GM12878 (cell line): ENCODE results near the gene MYO1E. TPM values are rescaled to one million over a fixed set of nuclear protein-coding genes. Genes with fewer than 3 reads are reported as not detected.

Experiments used
- CBX5 ChIP-seq: sonication (generic); IDR thresholded peaks from 2 replicates; pipeline ENCODE4 v1.6.1; 2016; ENCODE audit warnings: low read depth, moderate library complexity, mild to moderate bottlenecking, inconsistent platforms
- HDGF ChIP-seq: fragments of 450-650 bp; IDR thresholded peaks from 2 replicates; pipeline ENCODE4 v1.6.1; 2016; ENCODE audit warnings: antibody characterized with exemption
- KDM1A ChIP-seq: fragments of 200-600 bp; sonication (generic); IDR thresholded peaks from 2 replicates; pipeline ENCODE4 v1.6.1; 2016; ENCODE audit warnings: borderline replicate concordance
- MXI1 ChIP-seq: fragments of 150-350 bp; IDR thresholded peaks from 2 replicates; pipeline ENCODE4 v1.6.1; 2011; ENCODE audit warnings: low read depth, mild to moderate bottlenecking, inconsistent platforms, low read length, improper control_type of control experiment
- NR2C1 ChIP-seq: fragments of 450-650 bp; IDR thresholded peaks from 2 replicates; pipeline ENCODE4 v1.6.1; 2017; ENCODE audit warnings: antibody characterized with exemption, mild to moderate bottlenecking, moderate library complexity
- POLR2AphosphoS2 ChIP-seq: IDR thresholded peaks from 2 replicates; pipeline ENCODE4 v1.6.1; 2011; ENCODE audit warnings: low read depth, mild to moderate bottlenecking, low read length, improper control_type of control experiment, moderate library complexity
- ZBED1 ChIP-seq: IDR thresholded peaks from 2 replicates; pipeline ENCODE4 v1.6.1; 2016; ENCODE audit warnings: borderline replicate concordance
- polyA plus RNA-seq, 11 experiments: library from polyadenylated mRNA; depleted of rRNA in 4 of 11; unstranded in 6 of 11; stranded (reverse) in 5 of 11; fragments of >200 nt; fragmentation: Nextera tagmentation in 4 of 11; fragmentation: Illumina TruSeq in 1 of 11; extraction: Ambion mirVana in 4 of 11; extraction: Trizol in 1 of 11; gene quantifications; 1 replicate in 1 of 11; 2 replicates in 10 of 11; pipeline versions ENCODE4 v1.2.1 to v1.2.3, GENCODE V29; 2011 to 2016; ENCODE audit warnings: inconsistent platforms in 2 of 11, missing spikeins in 2 of 11, low read depth in 1 of 11
- total RNA-seq, 4 experiments: library from RNA; depleted of rRNA in 3 of 4; stranded (reverse); fragments of >200 nt in 3 of 4; fragmentation: Illumina TruSeq in 1 of 4; extraction: Trizol in 1 of 4; gene quantifications; 2 replicates each; pipeline versions ENCODE4 v1.2.1 to v1.2.3, GENCODE V29; 2013 to 2021
- TF ChIP-seq, protein P1 (sequence below): fragments of 450-650 bp; formaldehyde crosslinking; IDR thresholded peaks from 2 replicates; pipeline ENCODE4 v1.4.0; 2020; ENCODE audit warnings: mild to moderate bottlenecking, moderate library complexity
- TF ChIP-seq, protein P2 (sequence below): fragments of 450-650 bp; IDR thresholded peaks from 2 replicates; pipeline ENCODE4 v1.6.1; 2016; ENCODE audit warnings: mild to moderate bottlenecking, moderate library complexity, borderline replicate concordance
- TF ChIP-seq, protein P3 (sequence below): IDR thresholded peaks from 2 replicates; pipeline ENCODE4 v1.6.1; 2011; ENCODE audit warnings: low read depth, low read length, improper control_type of control experiment, borderline replicate concordance
- TF ChIP-seq, protein P4 (sequence below): fragments of 450-650 bp; IDR thresholded peaks from 2 replicates; pipeline ENCODE4 v1.6.1; 2017; ENCODE audit warnings: mild to moderate bottlenecking

The MYO1E gene
- total and polyA plus RNA-seq, 10 of the 15 experiments (the other 5 are each of a cell fraction or from before 2014, with no cell fraction given) = 10.3 to 266 (median 64.9) TPM

DNA sequence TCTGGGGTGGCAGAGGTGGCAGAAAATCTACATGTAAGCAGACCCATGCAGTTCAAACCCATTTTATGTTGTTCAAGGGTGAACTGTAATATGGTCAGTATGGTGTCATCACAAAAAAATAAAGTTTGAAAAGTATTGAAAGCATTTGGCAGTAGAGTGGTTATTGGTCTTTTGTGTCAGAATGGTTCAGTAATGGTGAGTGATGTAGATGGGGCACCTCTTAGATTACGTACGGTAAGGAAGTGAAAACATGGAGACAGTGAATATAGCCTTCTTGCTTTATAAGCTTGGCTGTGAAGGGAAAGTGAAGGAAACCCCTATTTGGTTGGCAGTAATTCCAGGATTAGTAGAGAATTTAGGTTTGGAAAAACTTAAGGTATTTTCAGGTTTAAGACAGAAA, 284.9 kb downstream of the MYO1E start (continued):
- TF ChIP-seq, protein P1, sequence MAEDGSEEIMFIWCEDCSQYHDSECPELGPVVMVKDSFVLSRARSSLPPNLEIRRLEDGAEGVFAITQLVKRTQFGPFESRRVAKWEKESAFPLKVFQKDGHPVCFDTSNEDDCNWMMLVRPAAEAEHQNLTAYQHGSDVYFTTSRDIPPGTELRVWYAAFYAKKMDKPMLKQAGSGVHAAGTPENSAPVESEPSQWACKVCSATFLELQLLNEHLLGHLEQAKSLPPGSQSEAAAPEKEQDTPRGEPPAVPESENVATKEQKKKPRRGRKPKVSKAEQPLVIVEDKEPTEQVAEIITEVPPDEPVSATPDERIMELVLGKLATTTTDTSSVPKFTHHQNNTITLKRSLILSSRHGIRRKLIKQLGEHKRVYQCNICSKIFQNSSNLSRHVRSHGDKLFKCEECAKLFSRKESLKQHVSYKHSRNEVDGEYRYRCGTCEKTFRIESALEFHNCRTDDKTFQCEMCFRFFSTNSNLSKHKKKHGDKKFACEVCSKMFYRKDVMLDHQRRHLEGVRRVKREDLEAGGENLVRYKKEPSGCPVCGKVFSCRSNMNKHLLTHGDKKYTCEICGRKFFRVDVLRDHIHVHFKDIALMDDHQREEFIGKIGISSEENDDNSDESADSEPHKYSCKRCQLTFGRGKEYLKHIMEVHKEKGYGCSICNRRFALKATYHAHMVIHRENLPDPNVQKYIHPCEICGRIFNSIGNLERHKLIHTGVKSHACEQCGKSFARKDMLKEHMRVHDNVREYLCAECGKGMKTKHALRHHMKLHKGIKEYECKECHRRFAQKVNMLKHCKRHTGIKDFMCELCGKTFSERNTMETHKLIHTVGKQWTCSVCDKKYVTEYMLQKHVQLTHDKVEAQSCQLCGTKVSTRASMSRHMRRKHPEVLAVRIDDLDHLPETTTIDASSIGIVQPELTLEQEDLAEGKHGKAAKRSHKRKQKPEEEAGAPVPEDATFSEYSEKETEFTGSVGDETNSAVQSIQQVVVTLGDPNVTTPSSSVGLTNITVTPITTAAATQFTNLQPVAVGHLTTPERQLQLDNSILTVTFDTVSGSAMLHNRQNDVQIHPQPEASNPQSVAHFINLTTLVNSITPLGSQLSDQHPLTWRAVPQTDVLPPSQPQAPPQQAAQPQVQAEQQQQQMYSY = no peak
- TF ChIP-seq HDGF = no peak
- no peak for TF ChIP-seq KDM1A
- TF ChIP-seq, protein P2, sequence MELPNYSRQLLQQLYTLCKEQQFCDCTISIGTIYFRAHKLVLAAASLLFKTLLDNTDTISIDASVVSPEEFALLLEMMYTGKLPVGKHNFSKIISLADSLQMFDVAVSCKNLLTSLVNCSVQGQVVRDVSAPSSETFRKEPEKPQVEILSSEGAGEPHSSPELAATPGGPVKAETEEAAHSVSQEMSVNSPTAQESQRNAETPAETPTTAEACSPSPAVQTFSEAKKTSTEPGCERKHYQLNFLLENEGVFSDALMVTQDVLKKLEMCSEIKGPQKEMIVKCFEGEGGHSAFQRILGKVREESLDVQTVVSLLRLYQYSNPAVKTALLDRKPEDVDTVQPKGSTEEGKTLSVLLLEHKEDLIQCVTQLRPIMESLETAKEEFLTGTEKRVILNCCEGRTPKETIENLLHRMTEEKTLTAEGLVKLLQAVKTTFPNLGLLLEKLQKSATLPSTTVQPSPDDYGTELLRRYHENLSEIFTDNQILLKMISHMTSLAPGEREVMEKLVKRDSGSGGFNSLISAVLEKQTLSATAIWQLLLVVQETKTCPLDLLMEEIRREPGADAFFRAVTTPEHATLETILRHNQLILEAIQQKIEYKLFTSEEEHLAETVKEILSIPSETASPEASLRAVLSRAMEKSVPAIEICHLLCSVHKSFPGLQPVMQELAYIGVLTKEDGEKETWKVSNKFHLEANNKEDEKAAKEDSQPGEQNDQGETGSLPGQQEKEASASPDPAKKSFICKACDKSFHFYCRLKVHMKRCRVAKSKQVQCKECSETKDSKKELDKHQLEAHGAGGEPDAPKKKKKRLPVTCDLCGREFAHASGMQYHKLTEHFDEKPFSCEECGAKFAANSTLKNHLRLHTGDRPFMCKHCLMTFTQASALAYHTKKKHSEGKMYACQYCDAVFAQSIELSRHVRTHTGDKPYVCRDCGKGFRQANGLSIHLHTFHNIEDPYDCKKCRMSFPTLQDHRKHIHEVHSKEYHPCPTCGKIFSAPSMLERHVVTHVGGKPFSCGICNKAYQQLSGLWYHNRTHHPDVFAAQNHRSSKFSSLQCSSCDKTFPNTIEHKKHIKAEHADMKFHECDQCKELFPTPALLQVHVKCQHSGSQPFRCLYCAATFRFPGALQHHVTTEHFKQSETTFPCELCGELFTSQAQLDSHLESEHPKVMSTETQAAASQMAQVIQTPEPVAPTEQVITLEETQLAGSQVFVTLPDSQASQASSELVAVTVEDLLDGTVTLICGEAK = no peak
- TF ChIP-seq CBX5 = no peak
- TF ChIP-seq POLR2AphosphoS2 = no peak
- TF ChIP-seq, protein P3, sequence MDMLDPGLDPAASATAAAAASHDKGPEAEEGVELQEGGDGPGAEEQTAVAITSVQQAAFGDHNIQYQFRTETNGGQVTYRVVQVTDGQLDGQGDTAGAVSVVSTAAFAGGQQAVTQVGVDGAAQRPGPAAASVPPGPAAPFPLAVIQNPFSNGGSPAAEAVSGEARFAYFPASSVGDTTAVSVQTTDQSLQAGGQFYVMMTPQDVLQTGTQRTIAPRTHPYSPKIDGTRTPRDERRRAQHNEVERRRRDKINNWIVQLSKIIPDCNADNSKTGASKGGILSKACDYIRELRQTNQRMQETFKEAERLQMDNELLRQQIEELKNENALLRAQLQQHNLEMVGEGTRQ = no peak
- TF ChIP-seq, protein P4, sequence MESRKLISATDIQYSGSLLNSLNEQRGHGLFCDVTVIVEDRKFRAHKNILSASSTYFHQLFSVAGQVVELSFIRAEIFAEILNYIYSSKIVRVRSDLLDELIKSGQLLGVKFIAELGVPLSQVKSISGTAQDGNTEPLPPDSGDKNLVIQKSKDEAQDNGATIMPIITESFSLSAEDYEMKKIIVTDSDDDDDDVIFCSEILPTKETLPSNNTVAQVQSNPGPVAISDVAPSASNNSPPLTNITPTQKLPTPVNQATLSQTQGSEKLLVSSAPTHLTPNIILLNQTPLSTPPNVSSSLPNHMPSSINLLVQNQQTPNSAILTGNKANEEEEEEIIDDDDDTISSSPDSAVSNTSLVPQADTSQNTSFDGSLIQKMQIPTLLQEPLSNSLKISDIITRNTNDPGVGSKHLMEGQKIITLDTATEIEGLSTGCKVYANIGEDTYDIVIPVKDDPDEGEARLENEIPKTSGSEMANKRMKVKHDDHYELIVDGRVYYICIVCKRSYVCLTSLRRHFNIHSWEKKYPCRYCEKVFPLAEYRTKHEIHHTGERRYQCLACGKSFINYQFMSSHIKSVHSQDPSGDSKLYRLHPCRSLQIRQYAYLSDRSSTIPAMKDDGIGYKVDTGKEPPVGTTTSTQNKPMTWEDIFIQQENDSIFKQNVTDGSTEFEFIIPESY = no peak
- TF ChIP-seq NR2C1 = no peak
- TF ChIP-seq ZBED1 = no peak
- TF ChIP-seq MXI1 = no peak
- TF ChIP-seq, all 136 proteins: peak for 0
